GM19468 (cell line): ENCODE data around the gene IER5L.

Source experiments
- ATAC-seq: cut with Tn5 transposase; IDR thresholded peaks from one replicate; pipeline ENCODE4 v1.9.1; 2021; ENCODE audit warnings: mild to moderate bottlenecking, moderate library complexity, moderate number of reproducible peaks; ENCODE audit not compliant: unreplicated experiment; ENCODE audit errors: extremely low read depth

IER5L gene

DNA sequence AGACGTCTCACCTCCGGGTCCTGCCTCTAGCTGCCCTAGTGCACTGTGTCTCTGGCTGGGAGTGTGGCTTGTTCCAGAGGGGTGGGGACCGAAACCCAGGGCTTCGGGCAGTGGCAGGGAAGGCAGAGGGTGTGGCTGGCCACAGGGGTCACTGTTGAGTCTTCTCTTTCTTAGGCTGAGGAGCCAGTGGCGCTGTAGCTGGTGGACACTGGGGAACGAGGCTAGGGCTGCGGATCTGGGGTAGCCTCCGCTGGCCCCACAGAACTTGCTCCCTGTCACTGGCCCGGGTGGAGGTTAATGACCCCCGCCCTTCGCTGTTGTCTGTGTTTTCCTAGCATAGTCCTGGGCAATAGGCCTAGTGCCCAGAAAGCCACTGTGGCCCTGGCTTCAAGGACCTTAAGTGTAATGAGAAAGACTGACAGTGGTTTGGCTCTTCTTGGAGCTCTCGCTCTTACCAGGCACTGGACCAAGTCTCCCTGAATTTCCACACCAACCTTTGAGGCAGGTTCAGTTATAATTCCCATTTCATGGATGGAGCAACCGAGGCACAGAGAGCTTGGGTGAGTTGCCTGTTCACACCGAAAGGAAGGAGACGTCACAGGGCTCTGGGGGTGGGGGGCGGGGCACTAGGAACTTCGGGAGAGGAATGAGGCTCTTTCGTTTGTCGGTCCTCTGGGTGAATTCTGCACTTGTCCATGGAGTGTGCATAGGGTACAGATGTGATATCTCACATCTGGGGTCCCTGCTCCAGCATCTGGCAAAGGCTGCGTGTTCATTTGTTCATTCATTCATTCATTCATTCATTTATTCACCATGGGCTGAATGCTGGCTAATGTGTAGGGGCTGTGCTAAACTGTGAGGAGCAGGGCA lies 4.8 kb upstream of the IER5L start:
- no peak for ATAC-seq

DNA sequence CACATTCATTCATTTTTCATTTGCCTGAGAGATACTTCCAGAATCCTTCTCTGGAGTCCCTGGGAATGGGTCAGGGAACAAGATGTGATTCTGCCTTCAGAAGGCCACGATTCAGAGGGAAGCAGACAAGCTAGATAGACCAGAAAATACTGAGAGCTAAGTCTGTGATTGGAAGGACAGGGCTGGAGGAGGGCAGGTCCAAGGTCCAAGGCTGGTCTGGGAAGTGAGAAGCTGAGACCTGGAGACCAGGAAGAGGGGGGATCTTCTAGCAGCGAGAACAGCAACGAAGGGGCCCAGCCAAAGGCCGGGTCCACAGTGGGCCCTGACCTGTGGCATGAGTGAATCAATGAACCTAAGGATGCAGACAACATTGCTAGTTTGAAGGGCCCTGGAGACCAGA lies 4.1 kb upstream of the IER5L start:
- ATAC-seq: no peak

DNA sequence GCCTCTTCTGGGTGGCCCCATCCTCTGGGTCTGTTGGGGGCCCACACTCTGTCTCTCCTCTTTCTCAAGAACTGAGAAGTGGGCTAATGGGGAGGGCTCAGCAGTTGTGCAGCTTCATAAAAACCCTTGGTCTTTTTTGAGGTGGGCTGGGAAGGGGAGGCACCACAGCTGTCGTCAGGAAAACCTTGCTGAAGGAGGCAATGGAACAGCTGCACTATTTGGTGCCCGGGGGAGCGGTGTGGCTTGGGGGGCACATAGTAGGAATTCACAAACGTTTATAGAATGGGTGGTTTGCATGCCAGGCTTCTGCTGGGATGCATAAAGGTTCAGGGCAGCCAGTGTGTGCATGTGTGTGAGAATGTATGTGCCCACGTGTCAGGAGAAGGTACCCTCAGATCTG lies 3.2 kb upstream of the IER5L start:
- ATAC-seq: no peak

DNA sequence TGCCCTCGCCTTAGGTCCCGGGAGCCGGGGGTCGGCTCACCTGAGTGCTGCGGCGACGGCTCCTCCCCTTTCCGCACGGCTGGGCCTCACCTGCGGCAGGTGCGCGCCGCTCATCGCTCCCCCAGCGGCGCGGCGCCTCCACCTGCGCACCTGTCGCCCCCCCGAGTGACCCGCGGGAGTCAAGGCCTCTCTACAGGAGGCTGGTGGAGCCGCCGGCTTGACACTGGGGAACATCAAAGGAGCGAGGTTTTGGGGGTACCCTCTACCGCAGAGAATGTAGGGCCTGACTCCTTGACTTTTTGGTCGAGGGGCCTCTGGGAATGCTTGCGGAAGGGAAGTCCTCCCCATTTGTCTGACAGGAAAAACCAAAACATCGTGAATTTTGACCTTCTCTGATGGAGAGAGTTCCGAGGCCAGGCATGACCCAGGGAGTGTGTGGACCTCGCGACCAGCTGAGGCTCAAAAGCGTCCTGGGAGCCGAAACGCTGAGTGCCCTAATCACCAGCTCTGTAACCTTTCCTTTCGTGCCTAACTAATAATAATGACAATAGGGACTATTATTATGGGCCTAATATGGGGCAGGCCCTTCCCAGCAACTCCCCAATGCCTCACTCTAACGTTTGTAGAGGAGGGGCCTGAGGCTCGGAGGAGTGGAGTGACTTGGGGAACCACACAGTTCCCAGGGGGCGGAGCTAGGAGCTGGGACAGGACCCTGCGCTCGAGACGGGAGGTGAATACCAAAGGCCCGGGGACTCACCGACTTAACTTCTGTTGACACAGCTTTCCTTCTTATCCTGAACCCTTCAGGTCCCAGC lies 714 bp upstream of the IER5L start:
- ATAC-seq: no peak

GRCh38 chr9:129177443-129177790 lies 644 bp downstream of the IER5L start:
- ATAC-seq: no peak

DNA sequence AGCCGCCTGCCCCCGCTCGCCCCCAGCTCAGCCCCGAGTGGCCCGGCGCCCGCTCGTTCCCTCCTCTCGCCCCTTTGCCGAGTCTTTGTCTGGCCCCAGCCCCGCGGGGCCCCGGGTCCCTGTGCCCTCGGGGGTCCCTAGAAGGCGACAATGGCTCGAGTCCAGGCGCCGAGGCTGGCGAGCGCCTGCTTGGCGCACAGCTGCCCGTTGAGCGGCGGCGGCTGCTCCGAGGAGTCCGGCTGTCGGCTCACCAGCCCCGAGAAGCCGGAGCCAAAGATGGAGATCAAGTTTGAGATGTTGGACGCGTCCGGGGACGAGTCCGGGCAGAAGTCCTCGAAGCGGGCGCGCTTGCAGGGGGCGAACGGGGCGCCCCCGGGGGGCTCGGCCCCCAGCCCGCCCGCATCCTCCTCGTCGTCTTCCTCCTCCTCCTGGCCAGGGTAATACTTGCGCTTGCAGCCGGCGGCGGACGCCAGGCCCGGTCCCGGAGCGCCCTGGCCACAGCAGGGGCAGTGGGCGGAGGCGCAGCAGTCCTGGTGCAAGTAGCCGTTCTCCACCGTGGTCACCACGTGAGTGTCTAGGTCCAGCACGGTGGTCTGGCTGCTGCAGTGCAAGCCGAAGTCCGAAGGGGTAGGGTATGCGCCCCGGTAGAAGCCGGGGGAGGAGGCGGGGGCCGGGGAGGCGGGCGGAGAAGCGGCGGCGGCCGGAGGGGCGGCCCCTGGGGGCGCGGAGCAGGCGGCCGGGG lies 1.2 kb downstream of the IER5L start:
- no peak for ATAC-seq

GRCh38 chr9:129175825-129176633 lies 2.0 kb downstream of the IER5L start:
- no peak for ATAC-seq

DNA sequence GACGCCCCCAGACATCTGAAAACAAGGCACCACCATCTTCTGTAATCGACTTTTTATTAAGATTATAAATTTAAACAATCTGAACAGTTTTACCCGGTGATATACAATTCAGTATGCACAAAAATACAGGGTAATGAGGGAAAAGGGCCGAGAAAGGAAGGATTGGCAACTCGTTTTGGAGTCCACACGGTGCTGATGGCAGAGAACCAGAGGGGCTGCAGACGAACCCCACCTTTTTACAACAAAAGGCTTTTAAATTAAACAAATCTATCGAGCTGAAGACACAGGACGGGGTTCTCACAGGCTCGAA lies 2.6 kb downstream of the IER5L start:
- ATAC-seq: no peak

DNA sequence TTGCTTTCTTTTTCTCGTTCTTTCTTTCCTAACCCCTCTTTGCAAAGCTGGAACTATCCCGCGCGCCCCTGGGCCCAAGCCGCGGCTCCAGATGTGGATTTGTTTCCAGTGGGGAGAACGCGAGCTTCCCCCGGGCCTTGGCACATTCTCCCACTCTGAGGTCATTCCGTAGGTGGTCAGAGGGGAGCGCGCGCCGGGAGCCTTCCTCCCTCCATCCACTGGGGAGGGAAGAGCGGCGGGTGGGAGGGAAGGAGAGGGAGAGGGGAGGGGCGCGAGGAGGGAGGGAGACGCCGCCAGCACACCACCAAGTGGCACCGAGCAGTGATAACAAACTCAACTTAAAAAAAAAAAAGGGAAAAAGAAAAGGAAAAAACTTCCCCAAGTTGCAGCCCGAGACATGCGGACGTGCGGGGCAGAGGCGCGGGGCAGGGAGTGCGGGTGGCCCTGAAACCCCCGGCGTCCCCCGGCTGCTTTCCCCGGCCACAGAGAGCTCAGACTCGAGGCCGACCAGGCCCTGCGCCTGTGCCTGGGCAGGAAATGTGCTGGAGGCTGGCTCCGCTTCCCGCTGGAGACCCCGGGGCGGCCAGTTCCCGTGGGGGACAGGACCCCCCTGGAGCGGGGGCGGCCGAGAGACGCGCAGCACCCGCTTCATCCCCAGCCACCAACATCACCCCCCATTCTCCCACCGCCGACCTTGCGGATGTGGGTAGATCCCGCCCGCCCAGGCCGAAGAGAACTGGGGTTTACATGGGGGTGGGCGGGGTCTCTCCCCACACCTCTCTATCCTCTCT lies 3.1 kb downstream of the IER5L start:
- ATAC-seq: no peak

GRCh38 chr9:129174102-129174723 lies 3.8 kb downstream of the IER5L start:
- ATAC-seq: no peak

DNA sequence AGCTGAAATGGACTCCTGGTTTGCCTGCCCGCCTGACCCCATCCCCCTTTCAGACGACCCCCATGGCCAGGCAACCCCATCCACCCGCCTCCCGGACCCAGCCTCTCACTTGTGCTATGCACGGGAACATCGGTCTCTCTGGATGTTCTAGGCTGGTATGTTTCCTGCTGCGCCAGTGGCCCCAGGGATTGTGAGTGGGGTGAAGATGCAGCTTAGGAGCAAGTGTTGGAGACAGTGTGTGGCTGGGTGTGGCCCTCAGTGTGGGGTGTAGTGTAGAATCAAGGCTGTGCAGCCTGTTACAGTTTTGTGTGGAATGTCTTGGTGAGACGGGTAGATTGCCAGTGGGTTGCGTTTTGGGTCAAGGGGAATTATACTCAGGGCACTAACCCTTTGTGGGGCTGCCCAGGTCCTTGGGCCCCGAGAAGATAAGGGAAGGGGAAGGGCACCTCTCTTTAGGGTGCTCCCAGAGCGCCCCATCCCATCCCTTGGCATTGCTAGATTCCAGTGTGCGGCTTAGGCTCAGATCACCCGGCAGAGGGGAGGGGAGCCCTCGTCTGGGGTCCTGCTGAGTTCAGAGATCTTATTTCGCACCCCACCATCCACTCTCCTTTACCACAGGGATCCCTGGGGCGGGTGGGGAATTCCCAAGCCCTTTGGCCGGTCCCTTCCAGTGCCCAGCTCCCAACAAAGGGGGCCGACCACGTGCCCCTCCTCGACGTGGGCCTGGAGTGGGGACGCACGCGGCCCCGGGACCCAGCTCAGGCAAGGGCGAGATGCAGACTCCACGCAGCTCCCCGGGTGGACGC lies 4.6 kb downstream of the IER5L start:
- ATAC-seq: no peak

DNA sequence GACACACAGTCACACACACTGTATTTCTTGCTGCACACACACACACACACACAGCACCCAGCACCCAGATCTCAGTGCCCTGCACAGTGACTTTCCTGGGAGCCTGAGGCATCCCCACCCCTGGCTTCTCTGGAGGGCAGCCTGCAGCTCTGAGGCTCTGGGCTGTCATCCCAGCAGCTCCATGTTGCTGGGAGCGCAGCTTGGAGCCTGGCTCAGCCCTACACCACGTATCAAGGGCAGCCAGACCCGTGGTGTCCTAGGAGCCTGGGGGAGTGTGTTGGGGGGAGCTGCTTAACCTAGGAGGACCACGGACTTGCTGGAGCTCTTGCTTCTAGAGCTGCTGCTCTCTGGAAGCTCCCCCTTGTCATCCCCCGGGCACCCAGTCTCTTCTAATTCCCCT lies 5.2 kb downstream of the IER5L start:
- no peak for ATAC-seq

GRCh38 chr9:129171993-129172751 lies 5.9 kb downstream of the IER5L start:
- ATAC-seq: no peak

DNA sequence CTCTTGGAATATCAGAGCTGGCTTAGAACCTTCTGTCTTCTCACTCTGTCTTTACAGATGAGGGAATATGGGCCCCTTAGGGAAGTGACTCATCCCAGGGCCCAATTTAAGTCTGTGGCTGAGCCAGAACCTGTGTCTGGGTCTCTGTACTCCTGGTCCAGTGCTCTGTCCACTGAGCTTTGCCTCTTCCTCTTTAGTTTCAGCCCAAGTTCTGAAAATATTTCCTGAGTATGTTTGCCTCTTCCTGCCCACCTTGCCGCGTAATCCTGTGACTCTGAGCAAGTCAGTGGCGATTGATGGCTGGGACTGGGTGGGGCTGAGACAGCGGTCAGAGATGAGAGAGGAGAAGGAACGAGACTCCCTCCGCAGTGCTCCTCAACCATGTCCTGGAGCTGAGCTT lies 7.8 kb downstream of the IER5L start:
- ATAC-seq: no peak

- ATAC-seq: no peak
Observed at GRCh38 chr9:129166623-129167557, 11.2 kb downstream of the IER5L start.

DNA sequence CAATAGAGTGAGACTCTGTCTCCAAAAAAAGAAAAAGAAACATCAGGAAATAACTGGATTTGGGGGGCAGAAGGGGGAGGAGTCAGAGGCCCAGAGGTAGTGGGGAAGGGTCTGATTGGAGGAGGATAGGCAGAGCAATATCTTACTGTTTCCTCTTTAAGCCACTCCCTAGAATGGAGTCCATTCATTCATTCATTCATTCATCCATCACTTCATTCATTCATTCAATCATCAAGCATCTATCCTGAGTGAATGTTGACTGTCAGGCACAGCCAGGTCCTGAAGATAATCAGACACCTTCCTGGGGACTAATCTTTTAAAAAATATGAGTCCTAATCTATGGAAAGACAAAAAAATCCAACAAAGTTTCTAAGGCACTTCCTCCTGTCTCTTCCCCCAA lies 12.9 kb downstream of the IER5L start:
- ATAC-seq: no peak
